Calu3 (cell line): Measurements from ENCODE around the gene ZFYVE26. TPM values are rescaled to one million over a fixed set of nuclear protein-coding genes. Genes with fewer than 3 reads are reported as not detected.

Experiments used
- BruUV-seq: library from RNA; stranded (reverse); fragments of 400-500 nt; replicated peaks from 2 replicates; lab custom pipeline; 2021; lab: Mats Ljungman, UMichigan
- CTCF ChIA-PET: fragments of 300-600 bp; sonication (Branson Sonifier 250); formaldehyde crosslinking; loops from one replicate; lab custom pipeline; 2022; ENCODE audit warnings: antibody characterized with exemption; lab: Charles Lee
- DNase-seq: peaks from one replicate; pipeline ENCODE4 v3.0.0; 2022
- H3K27ac Mint-ChIP-seq: one replicate; pipeline ENCODE4 v1.8.0; 2022; ENCODE audit warnings: mixed read lengths; ENCODE audit not compliant: unreplicated experiment
- H3K27me3 Mint-ChIP-seq: one replicate; pipeline ENCODE4 v1.8.0; 2022; ENCODE audit warnings: mixed read lengths; ENCODE audit not compliant: unreplicated experiment
- H3K36me3 Mint-ChIP-seq: one replicate; pipeline ENCODE4 v1.8.0; 2022; ENCODE audit warnings: mild to moderate bottlenecking, moderate library complexity, mixed read lengths; ENCODE audit not compliant: insufficient read depth, unreplicated experiment
- H3K4me1 Mint-ChIP-seq: one replicate; pipeline ENCODE4 v1.8.0; 2022; ENCODE audit warnings: mild to moderate bottlenecking, low read depth, mixed read lengths; ENCODE audit not compliant: unreplicated experiment
- H3K4me3 Mint-ChIP-seq: one replicate; pipeline ENCODE4 v1.8.0; 2022; ENCODE audit warnings: mild to moderate bottlenecking, low read depth, moderate library complexity, mixed read lengths; ENCODE audit not compliant: unreplicated experiment
- H3K9me3 Mint-ChIP-seq: one replicate; pipeline ENCODE4 v1.8.0; 2022; ENCODE audit warnings: low read depth, mixed read lengths; ENCODE audit not compliant: unreplicated experiment
- intact Hi-C: fragments of 100-400 bp; cut with micrococcal nuclease; formaldehyde crosslinking; loops from one replicate; pipeline ENCODE4 v1.10.0; 2022; ENCODE audit not compliant: unreplicated experiment
- total RNA-seq: library from RNA; stranded (reverse); gene quantifications from 2 replicates; pipeline ENCODE4 v1.2.3, GENCODE V29; 2022
- TF ChIP-seq, protein P1 (sequence below): fragments of 200-600 bp; IDR thresholded peaks from one replicate; pipeline ENCODE4 v1.8.0; 2022; ENCODE audit warnings: antibody characterized with exemption; ENCODE audit not compliant: unreplicated experiment

Gene ZFYVE26
- total RNA-seq, 1 experiment from 2014 or later, result 19.9 TPM

DNA sequence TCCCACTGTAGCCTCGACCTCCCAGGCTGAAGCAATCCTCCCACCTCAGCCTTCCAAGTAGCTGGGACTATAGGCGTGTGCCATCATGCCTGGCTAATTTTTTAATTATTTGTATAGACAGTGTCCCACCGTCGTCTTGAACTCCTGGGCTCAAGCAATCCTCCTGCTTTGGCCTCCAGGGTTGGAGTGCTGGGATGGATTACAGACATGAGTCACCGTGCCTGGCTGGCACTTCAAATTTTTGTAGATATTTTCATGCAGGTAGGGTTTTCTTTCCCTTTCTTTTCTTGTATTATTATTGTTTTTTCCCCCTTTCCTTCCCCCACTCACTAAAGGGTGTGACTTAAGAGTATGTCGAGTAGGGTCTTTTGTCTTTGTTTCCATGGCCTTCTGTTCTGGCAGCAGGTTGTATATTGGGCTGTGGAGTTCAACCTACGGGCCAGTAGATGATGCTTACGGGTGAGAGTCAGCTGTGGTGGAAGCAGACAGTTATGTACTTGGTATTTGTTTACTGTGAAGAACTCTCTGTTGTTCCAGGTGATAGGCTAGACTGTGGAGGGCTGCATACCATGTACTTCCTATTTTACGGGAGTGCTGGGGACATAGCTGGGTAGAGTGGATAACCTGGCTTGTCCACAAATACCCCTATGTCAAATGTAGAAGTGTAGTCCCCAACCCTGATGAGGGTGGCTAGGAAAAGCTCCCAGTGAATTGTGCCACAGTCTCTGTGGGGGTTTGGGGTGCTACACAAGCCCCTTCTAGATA is 33.9 kb upstream of the ZFYVE26 start:
- intact Hi-C loops, result no loop called here

DNA sequence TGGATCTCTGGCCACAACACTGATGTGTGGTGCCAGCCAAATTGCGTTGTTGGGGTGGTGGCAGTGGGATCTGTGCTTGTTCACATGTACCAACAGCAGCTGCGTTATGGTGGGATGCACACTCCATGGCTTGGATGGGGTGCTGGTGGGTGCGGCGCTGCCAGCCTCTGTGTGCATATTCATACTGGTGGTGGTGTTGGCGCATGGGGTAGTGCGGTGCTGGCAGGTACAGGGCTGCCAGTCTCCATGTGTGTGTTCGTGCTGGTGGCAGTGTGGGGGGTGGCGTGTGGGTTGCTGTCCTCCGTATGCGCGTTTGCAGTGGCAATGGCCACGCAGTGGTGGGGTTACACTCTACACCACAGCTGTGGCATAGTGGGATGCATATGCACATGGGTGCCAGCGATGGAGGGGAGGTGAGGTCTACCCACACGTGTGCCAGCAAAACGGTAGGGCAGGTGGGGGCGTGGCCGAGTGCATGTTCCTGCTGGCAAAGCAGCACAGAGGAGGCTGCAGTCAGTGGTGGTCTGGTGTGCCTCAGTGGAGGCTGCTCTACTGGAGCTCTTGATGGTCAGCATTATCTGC is 29.7 kb upstream of the ZFYVE26 start:
- no peaks in the 10 kb centered on the region for H3K27me3 Mint-ChIP-seq
- CTCF ChIA-PET, result no interaction called here
- intact Hi-C loops, result no loop called here
- no peak for DNase-seq
- H3K9me3 Mint-ChIP-seq, result no peaks in the 10 kb centered on the region
- TF ChIP-seq, protein P1, sequence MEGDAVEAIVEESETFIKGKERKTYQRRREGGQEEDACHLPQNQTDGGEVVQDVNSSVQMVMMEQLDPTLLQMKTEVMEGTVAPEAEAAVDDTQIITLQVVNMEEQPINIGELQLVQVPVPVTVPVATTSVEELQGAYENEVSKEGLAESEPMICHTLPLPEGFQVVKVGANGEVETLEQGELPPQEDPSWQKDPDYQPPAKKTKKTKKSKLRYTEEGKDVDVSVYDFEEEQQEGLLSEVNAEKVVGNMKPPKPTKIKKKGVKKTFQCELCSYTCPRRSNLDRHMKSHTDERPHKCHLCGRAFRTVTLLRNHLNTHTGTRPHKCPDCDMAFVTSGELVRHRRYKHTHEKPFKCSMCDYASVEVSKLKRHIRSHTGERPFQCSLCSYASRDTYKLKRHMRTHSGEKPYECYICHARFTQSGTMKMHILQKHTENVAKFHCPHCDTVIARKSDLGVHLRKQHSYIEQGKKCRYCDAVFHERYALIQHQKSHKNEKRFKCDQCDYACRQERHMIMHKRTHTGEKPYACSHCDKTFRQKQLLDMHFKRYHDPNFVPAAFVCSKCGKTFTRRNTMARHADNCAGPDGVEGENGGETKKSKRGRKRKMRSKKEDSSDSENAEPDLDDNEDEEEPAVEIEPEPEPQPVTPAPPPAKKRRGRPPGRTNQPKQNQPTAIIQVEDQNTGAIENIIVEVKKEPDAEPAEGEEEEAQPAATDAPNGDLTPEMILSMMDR, result no peak
- H3K36me3 Mint-ChIP-seq, result no peaks in the 10 kb centered on the region
- H3K4me1 Mint-ChIP-seq, result no peaks in the 10 kb centered on the region
- no peak overlapping the region for H3K4me3 Mint-ChIP-seq
- no peak overlapping the region for H3K27ac Mint-ChIP-seq
- BruUV-seq, result no TSS peak

More for the DNA sequence above, 33.9 kb upstream of the ZFYVE26 start:
- no peaks in the 10 kb centered on the region for H3K9me3 Mint-ChIP-seq
- no peak overlapping the region for H3K27ac Mint-ChIP-seq
- no peaks in the 10 kb centered on the region for H3K4me1 Mint-ChIP-seq
- TF ChIP-seq, protein P1, result no peak
- no peaks in the 10 kb centered on the region for H3K27me3 Mint-ChIP-seq
- CTCF ChIA-PET, result no interaction called here
- BruUV-seq, result no TSS peak
- no peak overlapping the region for H3K4me3 Mint-ChIP-seq
- H3K36me3 Mint-ChIP-seq, result no peaks in the 10 kb centered on the region
- DNase-seq, result no peak

DNA sequence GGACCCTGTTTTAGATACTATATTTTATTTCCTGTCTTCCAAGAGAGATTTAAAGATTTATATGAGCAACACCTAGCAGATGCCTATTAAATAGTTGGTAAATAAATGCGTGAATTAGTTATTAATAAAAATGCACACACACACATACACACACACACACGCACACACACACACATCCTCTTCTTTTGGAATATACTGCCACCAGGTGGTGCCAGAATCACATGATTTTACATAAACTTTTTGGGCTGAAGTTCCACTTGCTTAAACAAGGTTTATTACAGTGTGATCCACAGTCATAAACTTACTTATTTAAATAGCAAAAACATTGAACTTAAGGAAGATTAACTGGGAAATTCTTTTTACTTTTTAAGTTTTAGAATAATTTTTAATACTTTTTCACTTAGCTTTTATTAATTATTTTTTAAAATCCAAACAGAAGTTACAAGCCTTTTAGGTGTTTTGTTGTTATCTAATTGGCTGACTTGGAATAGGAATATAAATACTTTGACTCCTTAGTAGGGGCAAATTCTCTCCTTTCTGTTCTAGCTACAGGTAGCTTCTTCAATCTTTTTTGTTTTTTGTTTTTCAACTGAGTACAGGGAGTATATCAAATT is 20.7 kb upstream of the ZFYVE26 start:
- Mint-ChIP-seq H3K9me3 (no peaks in the 10 kb centered on the region), H3K36me3 (no peaks in the 10 kb centered on the region), H3K4me3 (no peak overlapping the region), H3K27me3 (no peaks in the 10 kb centered on the region), H3K4me1 (no peaks in the 10 kb centered on the region), H3K27ac (no peak overlapping the region)
- CTCF ChIA-PET, result no interaction called here
- DNase-seq, result peak; percentile 66
- intact Hi-C loops, result no loop called here
- TF ChIP-seq, protein P1, result peak; percentile 39
- no TSS peak for BruUV-seq

DNA sequence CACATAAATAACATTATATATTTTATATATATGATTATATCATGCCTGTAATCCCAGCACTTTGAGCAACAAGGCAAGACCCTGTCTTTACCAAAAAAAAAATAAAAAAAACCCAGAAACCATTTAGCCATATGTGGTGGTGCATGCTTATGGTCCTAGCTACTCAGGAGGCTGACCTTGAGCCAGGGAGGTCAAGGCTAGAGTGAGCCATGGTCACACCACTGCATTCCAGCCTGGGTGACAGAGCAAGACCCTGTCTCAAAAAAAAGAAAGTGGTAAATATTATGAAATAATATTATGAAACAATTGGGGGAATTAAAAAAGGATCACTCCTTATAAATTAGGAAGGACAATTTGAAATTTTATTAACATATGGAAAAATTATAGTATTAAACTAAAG is 19.2 kb upstream of the ZFYVE26 start:
- H3K4me1 Mint-ChIP-seq, result no peaks in the 10 kb centered on the region
- no peaks in the 10 kb centered on the region for H3K9me3 Mint-ChIP-seq
- no peak overlapping the region for H3K4me3 Mint-ChIP-seq
- no peak for DNase-seq
- TF ChIP-seq, protein P1, result no peak
- CTCF ChIA-PET, result no interaction called here
- no TSS peak for BruUV-seq
- intact Hi-C loops, result no loop called here
- no peaks in the 10 kb centered on the region for H3K36me3 Mint-ChIP-seq
- no peak overlapping the region for H3K27ac Mint-ChIP-seq
- H3K27me3 Mint-ChIP-seq, result no peaks in the 10 kb centered on the region
